Osteocyte (in vitro differentiated cells): Measurements from ENCODE around the gene EXD3. TPM values are rescaled to one million over a fixed set of nuclear protein-coding genes. Genes with fewer than 3 reads are reported as not detected.

Source experiments
- DNase-seq: peaks from one replicate; pipeline ENCODE4 v3.0.0; 2021; ENCODE audit warnings: mixed read lengths; ENCODE audit not compliant: unreplicated experiment; ENCODE audit errors: extremely low spot score
- H3K27ac Mint-ChIP-seq: one replicate; pipeline ENCODE4 v1.8.0; 2021; ENCODE audit warnings: mild to moderate bottlenecking, mixed read lengths; ENCODE audit not compliant: unreplicated experiment
- H3K27me3 Mint-ChIP-seq: one replicate; pipeline ENCODE4 v1.8.0; 2021; ENCODE audit warnings: mixed read lengths; ENCODE audit not compliant: unreplicated experiment
- H3K36me3 Mint-ChIP-seq: one replicate; pipeline ENCODE4 v1.8.0; 2021; ENCODE audit warnings: mixed read lengths; ENCODE audit not compliant: unreplicated experiment
- H3K4me1 Mint-ChIP-seq: one replicate; pipeline ENCODE4 v1.8.0; 2021; ENCODE audit warnings: mixed read lengths; ENCODE audit not compliant: unreplicated experiment
- H3K4me3 Mint-ChIP-seq: one replicate; pipeline ENCODE4 v1.8.0; 2021; ENCODE audit warnings: mild to moderate bottlenecking, moderate library complexity, mixed read lengths; ENCODE audit not compliant: unreplicated experiment
- H3K9me3 Mint-ChIP-seq: one replicate; pipeline ENCODE4 v1.8.0; 2021; ENCODE audit warnings: mixed read lengths; ENCODE audit not compliant: unreplicated experiment
- CTCF ChIP-seq: fragments of 200-600 bp; sonication (generic); IDR thresholded peaks from 2 replicates; pipeline ENCODE4 v1.5.0; 2021; ENCODE audit warnings: antibody characterized with exemption, mild to moderate bottlenecking, moderate library complexity
- total RNA-seq: library from RNA; stranded (reverse); gene quantifications from 2 replicates; pipeline ENCODE4 v1.2.1, GENCODE V29; 2021

The EXD3 gene
- total RNA-seq, 1 donor from 2014 or later: 21.5 TPM

- Mint-ChIP-seq H3K4me3 (no peak overlapping the region), H3K36me3 (no peaks in the 10 kb centered on the region), H3K4me1 (no peaks in the 10 kb centered on the region), H3K27ac (no peak overlapping the region), H3K27me3 (no peaks in the 10 kb centered on the region), H3K9me3 (peaks cover 11% of the 10 kb centered on the region)
- no peak for TF ChIP-seq CTCF
- no peak for DNase-seq
Measured at GRCh38 chr9:137357166-137357565, 65.8 kb downstream of the EXD3 start.

GRCh38 chr9:137355761-137356365, 67.1 kb downstream of the EXD3 start:
- no peaks in the 10 kb centered on the region for H3K36me3 Mint-ChIP-seq
- H3K4me1 Mint-ChIP-seq: no peaks in the 10 kb centered on the region
- TF ChIP-seq CTCF: no peak
- no peaks in the 10 kb centered on the region for H3K27me3 Mint-ChIP-seq
- no peak overlapping the region for H3K27ac Mint-ChIP-seq
- no peak overlapping the region for H3K4me3 Mint-ChIP-seq
- DNase-seq: no peak
- peaks cover 6% of the 10 kb centered on the region for H3K9me3 Mint-ChIP-seq

DNA sequence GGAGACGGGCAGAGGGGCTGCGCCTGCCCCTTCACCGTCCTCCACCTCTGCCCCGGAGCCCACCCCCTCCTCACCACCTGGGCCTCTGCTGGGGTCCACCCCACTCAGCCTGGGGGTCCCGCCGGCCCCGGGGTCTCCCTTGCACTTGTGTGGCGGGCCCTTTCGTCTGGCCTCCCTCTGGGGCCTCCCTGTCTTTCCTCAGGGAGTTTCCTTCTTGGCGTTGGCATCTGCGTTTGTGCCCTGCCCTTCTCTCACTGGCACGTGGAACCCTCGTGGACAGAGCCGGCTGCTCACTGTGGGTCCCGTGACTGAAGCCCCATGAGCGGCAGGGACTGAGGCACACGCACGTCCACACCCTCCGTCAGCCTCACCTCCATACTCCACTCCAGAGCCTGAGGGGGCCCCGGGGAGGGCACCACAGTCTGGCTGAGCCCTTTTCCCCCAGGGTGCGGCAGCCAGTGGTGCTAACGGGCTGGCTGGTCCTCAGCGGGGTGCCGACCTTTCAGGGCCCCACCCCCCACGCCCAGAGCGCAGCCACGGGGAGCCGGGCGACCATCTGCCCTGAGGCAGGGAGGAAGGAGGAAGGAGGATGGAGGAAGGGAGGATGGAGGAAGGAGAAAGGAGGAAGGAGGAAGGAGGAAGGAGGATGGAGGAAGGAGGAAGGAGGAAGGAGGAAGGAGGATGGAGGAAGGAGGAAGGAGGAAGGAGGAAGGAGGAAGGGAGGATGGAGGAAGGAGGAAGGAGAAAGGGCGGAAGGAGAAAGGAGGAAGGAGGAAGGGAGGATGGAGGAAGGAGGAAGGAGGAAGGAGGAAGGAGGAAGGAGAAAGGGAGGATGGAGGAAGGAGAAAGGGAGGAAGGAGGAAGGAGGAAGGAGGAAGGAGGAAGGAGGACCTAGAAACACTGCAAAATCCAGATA, 67.9 kb downstream of the EXD3 start:
- Mint-ChIP-seq H3K4me1 (no peaks in the 10 kb centered on the region), H3K36me3 (no peaks in the 10 kb centered on the region), H3K4me3 (no peak overlapping the region), H3K9me3 (peaks cover 6% of the 10 kb centered on the region), H3K27ac (no peak overlapping the region), H3K27me3 (no peaks in the 10 kb centered on the region)
- TF ChIP-seq CTCF: no peak
- DNase-seq: no peak

DNA sequence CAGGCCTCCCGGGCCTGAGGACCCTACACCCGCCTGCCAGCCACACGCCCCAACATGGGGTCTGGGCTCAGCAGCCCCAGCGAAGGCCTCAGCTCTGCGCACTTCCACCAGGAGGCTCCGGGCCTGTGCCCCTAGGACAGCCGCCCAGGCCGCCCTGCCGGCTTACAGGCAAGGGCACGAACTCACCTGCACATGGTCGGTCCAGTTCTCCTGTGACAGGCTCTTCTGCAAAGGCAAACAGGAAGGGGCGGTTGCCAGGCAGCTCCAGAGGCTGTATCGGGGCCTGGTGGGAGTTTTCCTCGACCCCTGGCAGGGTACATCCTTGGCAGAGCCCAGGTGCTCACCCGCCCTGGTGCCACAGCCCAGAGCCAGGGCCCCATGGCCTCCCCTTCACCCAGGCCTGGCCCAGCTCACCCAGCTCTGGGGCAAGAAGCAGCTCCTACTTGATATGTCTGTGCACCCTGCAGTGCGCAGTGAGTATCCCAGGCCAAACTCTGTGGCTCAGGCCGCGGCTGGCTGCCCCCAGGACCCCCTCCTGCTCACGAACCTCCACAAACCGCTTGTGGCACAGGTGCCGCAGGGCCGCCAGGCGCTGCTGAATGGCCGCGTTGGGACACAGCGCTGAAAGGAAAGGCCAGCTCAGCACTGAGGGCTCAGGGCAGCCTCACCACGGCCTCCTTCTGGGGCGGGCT, 68.7 kb downstream of the EXD3 start:
- peaks cover 6% of the 10 kb centered on the region for H3K9me3 Mint-ChIP-seq
- no peak overlapping the region for H3K27ac Mint-ChIP-seq
- TF ChIP-seq CTCF: no peak
- no peaks in the 10 kb centered on the region for H3K4me1 Mint-ChIP-seq
- no peak overlapping the region for H3K4me3 Mint-ChIP-seq
- H3K36me3 Mint-ChIP-seq: no peaks in the 10 kb centered on the region
- no peaks in the 10 kb centered on the region for H3K27me3 Mint-ChIP-seq
- DNase-seq: no peak
